ENCODE results near the gene CACNA1H. TPM values are rescaled to one million over a fixed set of nuclear protein-coding genes. Genes with fewer than 3 reads are reported as not detected.

Gene CACNA1H
- total RNA-seq, 1 experiment from 2014 or later, result 9.7 TPM

GRCh38 chr16:1152123-1152638, 725 bp upstream of the CACNA1H start:
- no peak for DNase-seq (ENCODE audit: low read depth)
- in situ Hi-C loops (cut with HindIII; ENCODE audit: low pct_unique_long_range_greater_than_20kb, low sequenced_read_pairs), result no loop called here

- no peak for DNase-seq (ENCODE audit: low read depth)
- in situ Hi-C loops (cut with HindIII; ENCODE audit: low pct_unique_long_range_greater_than_20kb, low sequenced_read_pairs), result no loop called here
Measured at GRCh38 chr16:1153480-1154160, 714 bp downstream of the CACNA1H start.

- DNase-seq (ENCODE audit: low read depth), result no peak
- in situ Hi-C loops (cut with HindIII; ENCODE audit: low pct_unique_long_range_greater_than_20kb, low sequenced_read_pairs), result no loop called here
Measured at GRCh38 chr16:1154291-1154886, 1.5 kb downstream of the CACNA1H start.

GRCh38 chr16:1154887-1155331, 2.0 kb downstream of the CACNA1H start:
- no peak for DNase-seq (ENCODE audit: low read depth)
- in situ Hi-C loops (cut with HindIII; ENCODE audit: low pct_unique_long_range_greater_than_20kb, low sequenced_read_pairs), result no loop called here

- in situ Hi-C loops (cut with HindIII; ENCODE audit: low pct_unique_long_range_greater_than_20kb, low sequenced_read_pairs), result no loop called here
- no peak for DNase-seq (ENCODE audit: low read depth)
Measured at GRCh38 chr16:1155353-1156054, 2.6 kb downstream of the CACNA1H start.

- in situ Hi-C loops (cut with HindIII; ENCODE audit: low pct_unique_long_range_greater_than_20kb, low sequenced_read_pairs), result no loop called here
- no peak for DNase-seq (ENCODE audit: low read depth)
Measured at GRCh38 chr16:1156055-1156982, 3.4 kb downstream of the CACNA1H start.

- no peak for DNase-seq (ENCODE audit: low read depth)
- in situ Hi-C loops (cut with HindIII; ENCODE audit: low pct_unique_long_range_greater_than_20kb, low sequenced_read_pairs), result no loop called here
Measured at GRCh38 chr16:1156983-1157638, 4.2 kb downstream of the CACNA1H start.

- in situ Hi-C loops (cut with HindIII; ENCODE audit: low pct_unique_long_range_greater_than_20kb, low sequenced_read_pairs), result no loop called here
- no peak for DNase-seq (ENCODE audit: low read depth)
Measured at GRCh38 chr16:1157639-1158455, 4.9 kb downstream of the CACNA1H start.

GRCh38 chr16:1158456-1159324, 5.8 kb downstream of the CACNA1H start:
- no peak for DNase-seq (ENCODE audit: low read depth)
- in situ Hi-C loops (cut with HindIII; ENCODE audit: low pct_unique_long_range_greater_than_20kb, low sequenced_read_pairs), result no loop called here

GRCh38 chr16:1159325-1159972, 6.5 kb downstream of the CACNA1H start:
- no peak for DNase-seq (ENCODE audit: low read depth)
- in situ Hi-C loops (cut with HindIII; ENCODE audit: low pct_unique_long_range_greater_than_20kb, low sequenced_read_pairs), result no loop called here

- DNase-seq (ENCODE audit: low read depth), result peak; percentile 98
- in situ Hi-C loops (cut with HindIII; ENCODE audit: low pct_unique_long_range_greater_than_20kb, low sequenced_read_pairs), result no loop called here
Measured at GRCh38 chr16:1159973-1160772, 7.3 kb downstream of the CACNA1H start.

GRCh38 chr16:1160773-1161348, 8.0 kb downstream of the CACNA1H start:
- in situ Hi-C loops (cut with HindIII; ENCODE audit: low pct_unique_long_range_greater_than_20kb, low sequenced_read_pairs), result no loop called here
- no peak for DNase-seq (ENCODE audit: low read depth)

GRCh38 chr16:1162701-1163566, 10.0 kb downstream of the CACNA1H start:
- no peak for DNase-seq (ENCODE audit: low read depth)
- in situ Hi-C loops (cut with HindIII; ENCODE audit: low pct_unique_long_range_greater_than_20kb, low sequenced_read_pairs), result no loop called here

- peak; percentile 68 for DNase-seq (ENCODE audit: low read depth)
- in situ Hi-C loops (cut with HindIII; ENCODE audit: low pct_unique_long_range_greater_than_20kb, low sequenced_read_pairs), result no loop called here
Measured at GRCh38 chr16:1163567-1164055, 10.7 kb downstream of the CACNA1H start.
